Esophagus muscularis mucosa (tissue), 4 donors: ENCODE data around the gene HYI. TPM values are rescaled to one million over a fixed set of nuclear protein-coding genes. Genes with fewer than 3 reads are reported as not detected.
"Not testable (repeated sequence)": the region's sequence is repeated elsewhere in the genome, so short reads cannot be mapped to it uniquely, and the experiment has no call there.

Experiments used
- DNase-seq: peaks from one replicate; pipeline ENCODE4 v3.0.0-alpha.2; 2017; ENCODE audit errors: extremely low spot score
- H3K27ac ChIP-seq, 4 donors: fragments of 200-600 bp; sonication (generic); replicated peaks in 1 of 4; 1 replicate in 3 of 4; 2 replicates in 1 of 4; pipeline ENCODE4 v1.5.1; 2016 to 2019; ENCODE audit warnings: mild to moderate bottlenecking in 1 of 4
- H3K27me3 ChIP-seq, 4 donors: fragments of 200-600 bp; sonication (generic); one replicate each; pipeline versions ENCODE4 v1.5.1 to v1.6.0; 2016 to 2019
- H3K36me3 ChIP-seq, 4 donors: fragments of 200-600 bp; sonication (generic); one replicate each; pipeline ENCODE4 v1.5.1; 2016 to 2019
- H3K4me1 ChIP-seq, 4 donors: fragments of 200-600 bp; sonication (generic); one replicate each; pipeline ENCODE4 v1.5.1; 2016 to 2019
- H3K4me3 ChIP-seq, 4 donors: fragments of 200-600 bp; sonication (generic); 1 replicate in 2 of 4; 2 replicates in 2 of 4; pipeline ENCODE4 v1.5.1; 2016 to 2019; ENCODE audit warnings: mild to moderate bottlenecking in 4 of 4, moderate library complexity in 1 of 4
- H3K9me3 ChIP-seq, 4 donors: fragments of 200-600 bp; sonication (generic); 1 replicate in 3 of 4; 2 replicates in 1 of 4; pipeline ENCODE4 v1.5.1; 2016 to 2019
- CTCF ChIP-seq, 3 experiments: fragments of 200-600 bp in 2 of 3; fragments of 450-650 bp in 1 of 3; sonication (generic) in 2 of 3; IDR thresholded peaks; one replicate each; pipeline ENCODE4 v1.5.1; 2017 to 2019; ENCODE audit warnings: antibody characterized with exemption in 3 of 3, mild to moderate bottlenecking in 2 of 3, moderate library complexity in 1 of 3
- EP300 ChIP-seq: sonication (generic); formaldehyde crosslinking; IDR thresholded peaks from one replicate; pipeline ENCODE4 v1.6.1; 2017; ENCODE audit warnings: antibody characterized with exemption
- POLR2A ChIP-seq: fragments of 450-650 bp; IDR thresholded peaks from one replicate; pipeline ENCODE4 v1.6.1; 2017; ENCODE audit warnings: antibody characterized with exemption, moderate library complexity, mild to moderate bottlenecking, low read depth
- POLR2AphosphoS5 ChIP-seq, 2 donors: sonication (generic); formaldehyde crosslinking; IDR thresholded peaks; one replicate each; pipeline ENCODE4 v1.6.1; 2017; ENCODE audit warnings: antibody characterized with exemption in 2 of 2
- WGBS: methylation state at CpG from one replicate; pipeline ENCODE4 v1.1.5; 2018; 5-methylcytosine and 5-hydroxymethylcytosine counted together
- intact Hi-C: fragments of 100-400 bp; cut with DNase I; formaldehyde crosslinking; loops from one replicate; pipeline ENCODE4 v1.15.1; 2023
- total RNA-seq, 4 donors: library from RNA; depleted of rRNA; stranded (reverse); fragments of >200 nt; gene quantifications; one replicate each; pipeline versions ENCODE4 v1.1.0 to v1.2.1, GENCODE V29; 2016

HYI gene
- total RNA-seq, 4 donors from 2014 or later, result 36.3 to 60.5 (median 50.6) TPM

- Histone ChIP-seq H3K9me3 (no peaks in the 10 kb centered on the region), H3K27ac (no peak overlapping the region), H3K4me1 (peaks cover 0 to 5% (median 0%) of the 10 kb centered on the region in 4 donors), H3K36me3 (peaks cover 19 to 75% (median 65%) of the 10 kb centered on the region in 4 donors), H3K27me3 (no peaks in the 10 kb centered on the region), H3K4me3 (no peak overlapping the region)
- intact Hi-C loops, result loop anchor here (2.0 kb wide), 1 partner anchor 188 kb away; no protein-coding TSS in a partner anchor
- WGBS, result 79% methylated on average over 5 of the region's 5 CpGs
- TF ChIP-seq POLR2AphosphoS5 (IDR thresholded peaks at IDR 0.05), result no peak
- no peak for TF ChIP-seq POLR2A
- no peak for TF ChIP-seq EP300
- TF ChIP-seq CTCF (IDR thresholded peaks at IDR 0.05), result peak; percentile 56 to 68 (median 59)
- DNase-seq, result no peak
Measured at GRCh38 chr1:43414634-43415223, 39.0 kb downstream of the HYI start.

GRCh38 chr1:43413426-43413825 is 40.3 kb downstream of the HYI start:
- H3K4me1 ChIP-seq, H3K9me3 ChIP-seq, DNase-seq, H3K4me3 ChIP-seq, intact Hi-C loops, H3K27me3 ChIP-seq, H3K27ac ChIP-seq: not testable (repeated sequence)
- WGBS, result 95% methylated on average over 1 of the region's 1 CpG
- peaks cover 15 to 73% (median 63%) of the 10 kb centered on the region in 4 donors for H3K36me3 ChIP-seq

GRCh38 chr1:43410571-43410970 is 43.2 kb downstream of the HYI start:
- Histone ChIP-seq H3K27ac (no peak overlapping the region), H3K27me3 (no peaks in the 10 kb centered on the region), H3K4me1 (peaks cover 0 to 4% (median under 1%) of the 10 kb centered on the region in 4 donors), H3K9me3 (no peaks in the 10 kb centered on the region), H3K36me3 (peaks cover 38 to 73% (median 61%) of the 10 kb centered on the region in 4 donors), H3K4me3 (no peak overlapping the region)
- WGBS, result 96% methylated on average over 3 of the region's 3 CpGs
- no peak for DNase-seq
- TF ChIP-seq POLR2A, result no peak
- no peak for TF ChIP-seq EP300
- intact Hi-C loops, result no loop called here

GRCh38 chr1:43405876-43406234 is 47.9 kb downstream of the HYI start:
- no peak overlapping the region for H3K27ac ChIP-seq
- H3K27me3 ChIP-seq, result no peaks in the 10 kb centered on the region
- DNase-seq, result no peak
- intact Hi-C loops, result no loop called here
- H3K9me3 ChIP-seq, result no peaks in the 10 kb centered on the region
- 91% methylated on average over 2 of the region's 2 CpGs for WGBS
- peaks cover 0 to 9% (median 1%) of the 10 kb centered on the region in 4 donors for H3K4me1 ChIP-seq
- TF ChIP-seq EP300 (no peak), POLR2AphosphoS5 (IDR thresholded peaks at IDR 0.05) (no peak), POLR2A (no peak), CTCF (IDR thresholded peaks at IDR 0.05) (no peak)
- H3K36me3 ChIP-seq, result peaks cover 62 to 81% (median 74%) of the 10 kb centered on the region in 4 donors
- no peak overlapping the region for H3K4me3 ChIP-seq

- no peaks in the 10 kb centered on the region for H3K9me3 ChIP-seq
- peaks cover 62 to 78% (median 70%) of the 10 kb centered on the region in 4 donors for H3K36me3 ChIP-seq
- H3K27ac ChIP-seq, result no peak overlapping the region
- TF ChIP-seq POLR2AphosphoS5 (IDR thresholded peaks at IDR 0.05) (no peak), EP300 (no peak), POLR2A (no peak), CTCF (IDR thresholded peaks at IDR 0.05) (no peak)
- intact Hi-C loops, result no loop called here
- 85% methylated on average over 4 of the region's 6 CpGs for WGBS
- peaks cover 0 to 9% (median 1%) of the 10 kb centered on the region in 4 donors for H3K4me1 ChIP-seq
- no peaks in the 10 kb centered on the region for H3K27me3 ChIP-seq
- no peak for DNase-seq
- no peak overlapping the region for H3K4me3 ChIP-seq
Measured at GRCh38 chr1:43405219-43405875, 48.4 kb downstream of the HYI start.
